Right renal cortex interstitium (tissue), 3 donors: ENCODE data around the gene APAF1. TPM values are rescaled to one million over a fixed set of nuclear protein-coding genes. Genes with fewer than 3 reads are reported as not detected.
A peak's percentile ranks its signal among the peaks of the same experiment; 100 is the strongest.
"Not testable (repeated sequence)": the region's sequence is repeated elsewhere in the genome, so short reads cannot be mapped to it uniquely, and the experiment has no call there.

Experiments
- DNase-seq, 3 donors: peaks; one replicate each; pipeline ENCODE4 v3.0.0-alpha.2; 2013; ENCODE audit warnings: low read depth in 3 of 3, low spot score in 2 of 3
- polyA plus RNA-seq, 3 donors: library from polyadenylated mRNA; unstranded; fragments of 120-200 nt; gene quantifications; one replicate each; pipeline ENCODE4 v1.2.1, GENCODE V29; 2013; ENCODE audit not compliant: insufficient read length in 3 of 3

The APAF1 gene, protein sequence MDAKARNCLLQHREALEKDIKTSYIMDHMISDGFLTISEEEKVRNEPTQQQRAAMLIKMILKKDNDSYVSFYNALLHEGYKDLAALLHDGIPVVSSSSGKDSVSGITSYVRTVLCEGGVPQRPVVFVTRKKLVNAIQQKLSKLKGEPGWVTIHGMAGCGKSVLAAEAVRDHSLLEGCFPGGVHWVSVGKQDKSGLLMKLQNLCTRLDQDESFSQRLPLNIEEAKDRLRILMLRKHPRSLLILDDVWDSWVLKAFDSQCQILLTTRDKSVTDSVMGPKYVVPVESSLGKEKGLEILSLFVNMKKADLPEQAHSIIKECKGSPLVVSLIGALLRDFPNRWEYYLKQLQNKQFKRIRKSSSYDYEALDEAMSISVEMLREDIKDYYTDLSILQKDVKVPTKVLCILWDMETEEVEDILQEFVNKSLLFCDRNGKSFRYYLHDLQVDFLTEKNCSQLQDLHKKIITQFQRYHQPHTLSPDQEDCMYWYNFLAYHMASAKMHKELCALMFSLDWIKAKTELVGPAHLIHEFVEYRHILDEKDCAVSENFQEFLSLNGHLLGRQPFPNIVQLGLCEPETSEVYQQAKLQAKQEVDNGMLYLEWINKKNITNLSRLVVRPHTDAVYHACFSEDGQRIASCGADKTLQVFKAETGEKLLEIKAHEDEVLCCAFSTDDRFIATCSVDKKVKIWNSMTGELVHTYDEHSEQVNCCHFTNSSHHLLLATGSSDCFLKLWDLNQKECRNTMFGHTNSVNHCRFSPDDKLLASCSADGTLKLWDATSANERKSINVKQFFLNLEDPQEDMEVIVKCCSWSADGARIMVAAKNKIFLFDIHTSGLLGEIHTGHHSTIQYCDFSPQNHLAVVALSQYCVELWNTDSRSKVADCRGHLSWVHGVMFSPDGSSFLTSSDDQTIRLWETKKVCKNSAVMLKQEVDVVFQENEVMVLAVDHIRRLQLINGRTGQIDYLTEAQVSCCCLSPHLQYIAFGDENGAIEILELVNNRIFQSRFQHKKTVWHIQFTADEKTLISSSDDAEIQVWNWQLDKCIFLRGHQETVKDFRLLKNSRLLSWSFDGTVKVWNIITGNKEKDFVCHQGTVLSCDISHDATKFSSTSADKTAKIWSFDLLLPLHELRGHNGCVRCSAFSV (N-terminal part only)
- 10 to 100 TPM; 31.8 to 39.9 (median 37.5) TPM for polyA plus RNA-seq

DNA sequence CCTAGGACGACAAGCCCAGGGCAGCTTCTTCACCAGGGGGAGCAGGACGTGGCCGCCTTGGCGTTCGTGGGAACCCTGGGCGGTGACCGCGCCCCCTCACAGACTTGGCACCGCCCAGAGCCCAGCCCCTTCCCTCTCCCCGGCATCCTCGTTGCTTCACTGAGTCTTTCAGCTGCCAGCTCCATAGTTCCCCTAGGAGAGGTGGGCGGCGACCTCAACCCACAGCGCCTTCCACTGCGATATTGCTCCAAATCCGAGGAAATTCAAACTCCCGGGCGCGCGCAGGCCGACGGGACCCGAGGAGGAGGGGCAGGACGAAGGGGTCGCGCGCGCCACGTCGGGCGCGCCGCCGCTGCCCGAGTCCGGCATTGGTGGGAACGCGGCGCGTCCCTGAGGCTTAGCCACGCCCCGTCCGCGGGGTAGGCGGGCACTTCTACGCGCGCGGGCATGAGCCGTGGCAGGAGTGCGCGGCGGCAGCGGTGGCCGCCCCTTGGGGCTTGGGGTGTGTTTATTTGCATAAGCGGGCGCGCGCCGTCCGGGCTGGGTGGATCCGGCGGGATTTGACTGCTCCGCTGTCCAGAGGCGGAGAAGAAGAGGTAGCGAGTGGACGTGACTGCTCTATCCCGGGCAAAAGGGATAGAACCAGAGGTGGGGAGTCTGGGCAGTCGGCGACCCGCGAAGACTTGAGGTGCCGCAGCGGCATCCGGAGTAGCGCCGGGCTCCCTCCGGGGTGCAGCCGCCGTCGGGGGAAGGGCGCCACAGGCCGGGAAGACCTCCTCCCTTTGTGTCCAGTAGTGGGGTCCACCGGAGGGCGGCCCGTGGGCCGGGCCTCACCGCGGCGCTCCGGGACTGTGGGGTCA, at the start of gene APAF1, which contains the start of gene IKBIP:
APAF1 (plus strand) TSS at position 579 of the 860 bp plus-strand sequence. CDS start 3,070 bp downstream, outside the sequence.
IKBIP (minus strand) TSS at position 77 of the 860 bp plus-strand sequence. CDS start 87 bp downstream, outside the sequence.
- peak; percentile 90 to 95 (median 93) for DNase-seq

GRCh38 chr12:98597313-98597712, 47.8 kb upstream of the APAF1 start:
- DNase-seq: not testable (repeated sequence)

DNA sequence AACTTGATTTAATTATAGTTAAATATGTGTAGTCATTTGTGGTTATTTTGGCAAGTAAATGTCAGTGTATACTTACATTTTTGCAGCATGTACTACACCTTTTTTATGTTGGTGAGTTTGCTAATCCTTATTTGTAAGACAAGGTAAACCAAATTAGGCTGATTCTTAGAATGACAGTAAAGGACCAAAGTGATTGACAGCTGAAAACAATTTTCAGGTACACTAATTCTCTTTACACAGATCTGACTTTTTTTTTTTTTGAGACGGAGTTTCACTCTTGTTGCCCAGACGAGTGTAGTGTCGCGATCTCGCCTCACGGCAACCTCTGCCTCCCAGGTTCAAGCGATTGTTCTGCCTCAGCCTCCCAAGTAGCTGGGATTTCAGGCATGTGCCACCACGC, 43.2 kb upstream of the APAF1 start:
- DNase-seq: no peak

DNA sequence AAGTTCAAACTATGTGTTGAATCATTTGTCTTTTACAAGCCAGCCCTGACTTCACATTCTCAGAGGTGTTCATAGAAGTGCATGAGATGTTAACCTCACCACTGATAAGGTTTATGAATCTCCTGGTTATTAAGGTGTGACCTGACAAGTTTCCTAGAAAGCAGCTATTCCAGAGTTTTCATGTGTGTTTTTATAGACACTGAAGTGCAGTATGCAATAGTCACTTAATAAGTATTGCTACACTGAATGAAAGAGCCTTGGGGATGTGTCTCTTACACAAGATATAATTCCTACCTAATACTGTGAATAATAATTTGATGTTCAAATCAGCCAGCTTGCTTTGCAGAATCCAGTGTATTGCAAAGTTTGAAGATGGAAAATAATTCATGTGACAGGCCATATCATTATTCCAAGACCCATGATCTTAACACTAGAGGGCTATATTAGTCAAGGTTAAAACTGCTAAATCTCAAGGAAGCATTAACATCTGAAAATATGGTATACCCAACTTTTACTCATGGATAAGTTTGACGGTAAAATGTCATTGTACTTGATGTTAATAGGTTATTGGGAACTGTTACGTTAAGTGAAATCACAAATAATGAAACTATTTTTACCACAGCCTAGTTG, 38.6 kb upstream of the APAF1 start:
- DNase-seq: no peak

- DNase-seq: no peak
These were observed 34.5 kb upstream of the APAF1 start for GRCh38 chr12:98610596-98610995.

DNA sequence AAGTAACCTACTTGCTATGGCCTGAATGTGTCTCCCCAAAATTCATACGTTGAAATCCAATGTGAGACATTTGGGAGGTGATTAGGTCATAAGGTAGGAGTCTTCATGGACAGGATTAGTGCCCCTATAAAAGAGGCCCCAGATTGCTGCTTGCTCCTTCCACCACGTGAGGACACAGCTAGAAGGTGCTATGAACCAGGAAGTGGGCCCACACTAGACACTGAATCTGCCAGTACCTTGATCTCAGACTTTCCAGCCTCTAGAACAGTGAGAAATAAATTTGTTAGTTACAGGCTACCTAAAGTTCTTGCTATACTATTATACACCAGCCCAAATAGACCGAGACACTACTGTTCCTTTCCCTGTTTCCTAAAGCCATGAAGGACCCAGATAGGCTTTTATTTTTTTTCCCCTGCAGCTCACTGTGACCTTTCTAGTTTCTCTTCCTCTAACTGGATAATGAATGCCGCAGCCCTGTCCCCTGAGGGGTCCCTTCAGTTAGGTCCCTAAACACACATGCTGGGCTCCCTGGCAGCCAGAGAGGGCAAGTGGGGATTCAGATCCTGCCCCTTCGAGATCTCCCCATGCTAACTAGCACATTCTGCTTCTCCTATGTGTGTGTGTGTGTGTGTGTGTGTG, 32.3 kb upstream of the APAF1 start:
- DNase-seq: no peak

DNA sequence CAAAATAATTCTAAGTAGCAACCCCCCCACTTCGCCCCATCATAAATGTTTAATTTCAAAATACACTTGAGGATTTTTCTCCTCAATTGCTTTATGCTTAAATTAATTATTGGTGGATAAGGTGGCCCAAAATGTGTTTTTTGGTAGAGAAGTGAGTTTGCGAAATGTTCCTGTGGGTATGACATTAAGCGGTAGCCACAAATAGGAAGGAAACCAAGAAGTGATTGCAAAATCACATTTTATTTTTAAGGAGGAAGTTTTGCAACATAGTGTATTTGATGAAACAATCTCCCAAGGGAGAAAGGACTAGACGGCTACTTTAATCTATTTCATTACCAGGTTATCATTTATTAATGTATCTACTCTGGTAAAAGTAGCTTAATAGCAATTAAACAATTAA, 26.1 kb upstream of the APAF1 start:
- DNase-seq: no peak

- DNase-seq: no peak
These were observed 9.3 kb upstream of the APAF1 start for GRCh38 chr12:98635657-98636323.

DNA sequence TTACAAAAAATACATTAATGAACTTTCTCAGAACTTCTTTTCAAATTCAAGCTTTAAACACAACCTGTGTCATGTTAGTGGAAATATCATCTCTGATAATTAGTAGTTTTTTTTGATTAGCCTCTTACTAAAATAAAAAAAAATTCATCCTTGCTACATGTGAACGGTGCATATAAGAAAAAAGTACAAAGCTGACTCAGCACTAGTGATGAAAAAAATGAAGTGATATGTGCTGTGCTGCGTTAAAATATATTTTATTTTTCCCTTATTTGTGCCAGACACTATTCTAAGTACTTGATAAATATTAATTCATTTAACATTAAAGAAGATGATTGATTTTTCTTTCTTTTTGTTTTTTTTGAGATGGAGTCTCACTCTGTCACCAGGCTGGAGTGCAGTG, 8.0 kb upstream of the APAF1 start:
- no peak for DNase-seq

GRCh38 chr12:98638009-98638408, 7.1 kb upstream of the APAF1 start:
- no peak for DNase-seq

- no peak for DNase-seq
These were observed 5.6 kb upstream of the APAF1 start for GRCh38 chr12:98639491-98639890.

GRCh38 chr12:98642801-98643200, 2.3 kb upstream of the APAF1 start:
- not testable (repeated sequence) for DNase-seq

- DNase-seq: peak in 1 of 3 donors; percentile 45
These were observed 718 bp upstream of the APAF1 start for GRCh38 chr12:98644433-98644711.

GRCh38 chr12:98645572-98646067, 530 bp downstream of the APAF1 start:
- DNase-seq: no peak

- DNase-seq: no peak
These were observed 1.4 kb downstream of the APAF1 start for GRCh38 chr12:98646294-98647090.

- no peak for DNase-seq
These were observed 6.2 kb downstream of the APAF1 start for GRCh38 chr12:98651328-98651727.

- DNase-seq: no peak
These were observed 8.9 kb downstream of the APAF1 start for GRCh38 chr12:98653866-98654493.
